ENCODE data around the gene GALNT18. TPM values are rescaled to one million over a fixed set of nuclear protein-coding genes. Genes with fewer than 3 reads are reported as not detected.
A peak's percentile ranks its signal among the peaks of the same experiment; 100 is the strongest.

GALNT18 gene
- total and polyA plus RNA-seq, 4 donors: 17.7 to 109 (median 63.7) TPM

- Histone ChIP-seq H3K9me3 (ENCODE audit: control insufficient read depth in 4 of 4, insufficient read depth in 3 of 4, low read length in 3 of 4) (peaks cover 0 to 2% (median 0%) of the 10 kb centered on the region in 4 donors), H3K4me3 (no peak overlapping the region), H3K36me3 (ENCODE audit: control insufficient read depth in 4 of 4, insufficient read depth in 4 of 4, low read length in 4 of 4) (no peaks in the 10 kb centered on the region), H3K27ac (ENCODE audit: low read depth in 1 of 2, low read length in 1 of 2) (no peak overlapping the region), H3K27me3 (ENCODE audit: control insufficient read depth in 3 of 3, insufficient read depth in 3 of 3, low read length in 2 of 3) (no peaks in the 10 kb centered on the region), H3K4me1 (ENCODE audit: control insufficient read depth in 5 of 5, insufficient read depth in 5 of 5, low read length in 5 of 5) (peaks cover 0 to 25% (median 3%) of the 10 kb centered on the region in 5 donors), H3K9ac (ENCODE audit: insufficient read depth in 1 of 2, low read length in 2 of 2) (no peak overlapping the region)
- no peak for TF ChIP-seq CTCF (IDR thresholded peaks at IDR 0.05; ENCODE audit: control extremely low read depth, extremely low read depth)
- DNase-seq (no peak), ATAC-seq (ENCODE audit: insufficient read depth, low FRiP score) (peak; percentile 59)
- 54 to 58% methylated on average over 13 of the region's 13 CpGs for WGBS, 2 donors
These were observed 100.4 kb downstream of the GALNT18 start for GRCh38 chr11:11521306-11522002.

GRCh38 chr11:11520231-11521015 is 101.4 kb downstream of the GALNT18 start:
- H3K9ac ChIP-seq (ENCODE audit: insufficient read depth in 1 of 2, low read length in 2 of 2): no peak overlapping the region
- no peak for TF ChIP-seq CTCF (IDR thresholded peaks at IDR 0.05; ENCODE audit: control extremely low read depth, extremely low read depth)
- no peaks in the 10 kb centered on the region for H3K9me3 ChIP-seq (ENCODE audit: control insufficient read depth in 4 of 4, insufficient read depth in 3 of 4, low read length in 3 of 4)
- peaks cover 0 to 25% (median 3%) of the 10 kb centered on the region in 5 donors for H3K4me1 ChIP-seq (ENCODE audit: control insufficient read depth in 5 of 5, insufficient read depth in 5 of 5, low read length in 5 of 5)
- no peak overlapping the region for H3K4me3 ChIP-seq
- peak in 1 of 3 donors; percentile 18 for DNase-seq
- no peaks in the 10 kb centered on the region for H3K36me3 ChIP-seq (ENCODE audit: control insufficient read depth in 4 of 4, insufficient read depth in 4 of 4, low read length in 4 of 4)
- no peak for ATAC-seq (ENCODE audit: insufficient read depth, low FRiP score)
- 66 to 72% methylated on average over 14 of the region's 14 CpGs for WGBS, 2 donors
- H3K27me3 ChIP-seq (ENCODE audit: control insufficient read depth in 3 of 3, insufficient read depth in 3 of 3, low read length in 2 of 3): no peaks in the 10 kb centered on the region
- peak overlapping the region in 1 of 2 donors; percentile 48 for H3K27ac ChIP-seq (ENCODE audit: low read depth in 1 of 2, low read length in 1 of 2)

- DNase-seq (no peak), ATAC-seq (ENCODE audit: insufficient read depth, low FRiP score) (no peak)
- H3K9ac ChIP-seq (ENCODE audit: insufficient read depth in 1 of 2, low read length in 2 of 2): no peak overlapping the region
- H3K27ac ChIP-seq (ENCODE audit: low read depth in 1 of 2, low read length in 1 of 2): no peak overlapping the region
- H3K4me1 ChIP-seq (ENCODE audit: control insufficient read depth in 5 of 5, insufficient read depth in 5 of 5, low read length in 5 of 5): peaks cover 0 to 25% (median 3%) of the 10 kb centered on the region in 5 donors
- no peaks in the 10 kb centered on the region for H3K9me3 ChIP-seq (ENCODE audit: control insufficient read depth in 4 of 4, insufficient read depth in 3 of 4, low read length in 3 of 4)
- H3K4me3 ChIP-seq: no peak overlapping the region
- no peaks in the 10 kb centered on the region for H3K27me3 ChIP-seq (ENCODE audit: control insufficient read depth in 3 of 3, insufficient read depth in 3 of 3, low read length in 2 of 3)
- 78 to 83% methylated on average over 4 of the region's 4 CpGs for WGBS, 2 donors
- H3K36me3 ChIP-seq (ENCODE audit: control insufficient read depth in 4 of 4, insufficient read depth in 4 of 4, low read length in 4 of 4): no peaks in the 10 kb centered on the region
- TF ChIP-seq CTCF (IDR thresholded peaks at IDR 0.05; ENCODE audit: control extremely low read depth, extremely low read depth): no peak
These were observed 102.6 kb downstream of the GALNT18 start for GRCh38 chr11:11519184-11519583.
